Measurements from ENCODE around the gene AKAP13.

DNA sequence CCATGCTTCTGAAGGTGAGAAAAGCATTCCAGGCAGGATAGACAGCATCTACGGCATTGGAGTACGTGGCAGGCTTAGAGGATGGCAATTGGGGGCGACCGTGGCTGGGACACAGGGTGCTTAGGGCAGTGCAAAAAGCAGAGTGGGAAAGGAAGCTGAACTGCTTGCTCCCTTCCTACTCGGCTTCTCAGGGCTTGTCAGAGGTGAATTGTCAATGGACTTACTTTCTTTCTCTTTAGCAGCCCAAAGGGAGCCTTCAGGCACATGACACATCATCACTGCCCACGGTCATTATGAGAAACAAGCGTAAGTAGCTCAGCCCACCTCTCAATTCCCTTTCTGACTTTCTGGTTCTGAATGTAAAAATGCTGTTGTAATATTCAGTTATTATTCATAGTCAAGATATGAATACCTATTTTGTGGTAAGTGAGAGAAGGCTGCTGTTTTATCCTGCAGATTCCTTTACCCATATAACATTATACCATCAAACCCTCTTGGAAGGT, 330.0 kb downstream of the AKAP13 start:
- TF ChIP-seq CTCF (IDR thresholded peaks at IDR 0.05): no peak
- no peak for TF ChIP-seq POLR2A (IDR thresholded peaks at IDR 0.05)
